Measurements from ENCODE around the gene SBF2. TPM values are rescaled to one million over a fixed set of nuclear protein-coding genes. Genes with fewer than 3 reads are reported as not detected.
A peak's percentile ranks its signal among the peaks of the same experiment; 100 is the strongest.

SBF2 gene
- total and polyA plus RNA-seq, 3 donors from 2014 or later, result 27.8 to 52.8 (median 48.7) TPM

DNA sequence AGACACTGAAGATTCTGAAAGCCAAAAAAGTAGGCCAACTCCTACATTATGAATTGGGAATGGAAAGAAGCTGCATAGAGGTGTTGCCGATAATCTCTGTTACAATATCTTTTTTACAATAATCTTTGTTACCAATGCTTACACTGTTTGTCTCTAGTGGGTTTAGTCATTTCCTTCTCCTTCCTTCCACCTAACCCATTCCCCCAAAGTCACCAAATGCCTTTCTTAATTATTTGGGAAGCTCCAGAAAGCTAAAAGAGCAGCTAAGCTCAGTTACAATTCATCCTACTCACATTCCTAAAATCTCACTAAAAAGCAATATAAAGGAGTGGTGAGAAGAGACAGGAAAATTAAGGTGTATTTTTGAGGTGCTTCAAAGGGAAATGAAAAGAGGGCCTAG lies 316.5 kb downstream of the SBF2 start:
- H3K4me1 ChIP-seq, result no peaks in the 10 kb centered on the region
- WGBS, 2 donors, result 59 to 69% methylated on average over 1 of the region's 1 CpG
- intact Hi-C loops (cut with DNase I; ENCODE audit: low total_unique reads), result loop anchor here (10.0 kb wide), 1 partner anchor 223 kb away; no protein-coding TSS in a partner anchor

DNA sequence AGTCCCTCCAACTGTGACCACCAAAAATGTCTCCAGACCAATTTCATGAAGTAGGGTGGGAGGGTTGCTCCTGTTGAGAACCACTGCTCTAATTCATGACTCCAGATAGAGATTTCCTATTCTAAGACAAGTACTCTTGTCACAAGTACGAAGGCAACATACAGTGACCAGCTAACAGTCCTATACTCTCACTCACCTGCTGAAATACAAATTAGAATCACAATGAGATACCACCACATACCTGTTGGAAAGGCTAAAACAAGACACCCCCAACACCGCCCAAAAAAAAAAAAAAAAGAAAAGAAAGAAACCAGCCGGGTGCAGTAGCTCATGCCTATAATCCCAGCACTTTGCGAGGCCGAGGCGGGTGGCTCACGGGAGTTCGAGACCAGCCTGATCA lies 319.6 kb downstream of the SBF2 start:
- Histone ChIP-seq H3K36me3 (ENCODE audit: low read depth, missing control alignments) (no peaks in the 10 kb centered on the region), H3K27me3 (no peaks in the 10 kb centered on the region), H3K27ac (no peak overlapping the region), H3K4me1 (no peaks in the 10 kb centered on the region), H3K4me3 (no peak overlapping the region), H3K9me3 (no peaks in the 10 kb centered on the region)
- 94% methylated on average over 8 of the region's 8 CpGs for WGBS, 2 donors
- TF ChIP-seq POLR2A (IDR thresholded peaks at IDR 0.05), result no peak
- TF ChIP-seq, protein P1, sequence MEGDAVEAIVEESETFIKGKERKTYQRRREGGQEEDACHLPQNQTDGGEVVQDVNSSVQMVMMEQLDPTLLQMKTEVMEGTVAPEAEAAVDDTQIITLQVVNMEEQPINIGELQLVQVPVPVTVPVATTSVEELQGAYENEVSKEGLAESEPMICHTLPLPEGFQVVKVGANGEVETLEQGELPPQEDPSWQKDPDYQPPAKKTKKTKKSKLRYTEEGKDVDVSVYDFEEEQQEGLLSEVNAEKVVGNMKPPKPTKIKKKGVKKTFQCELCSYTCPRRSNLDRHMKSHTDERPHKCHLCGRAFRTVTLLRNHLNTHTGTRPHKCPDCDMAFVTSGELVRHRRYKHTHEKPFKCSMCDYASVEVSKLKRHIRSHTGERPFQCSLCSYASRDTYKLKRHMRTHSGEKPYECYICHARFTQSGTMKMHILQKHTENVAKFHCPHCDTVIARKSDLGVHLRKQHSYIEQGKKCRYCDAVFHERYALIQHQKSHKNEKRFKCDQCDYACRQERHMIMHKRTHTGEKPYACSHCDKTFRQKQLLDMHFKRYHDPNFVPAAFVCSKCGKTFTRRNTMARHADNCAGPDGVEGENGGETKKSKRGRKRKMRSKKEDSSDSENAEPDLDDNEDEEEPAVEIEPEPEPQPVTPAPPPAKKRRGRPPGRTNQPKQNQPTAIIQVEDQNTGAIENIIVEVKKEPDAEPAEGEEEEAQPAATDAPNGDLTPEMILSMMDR (IDR thresholded peaks at IDR 0.05), result no peak
- no peak for DNase-seq
- intact Hi-C loops (cut with DNase I; ENCODE audit: low total_unique reads), result loop anchor here (10.0 kb wide), 1 partner anchor 220 kb away; no protein-coding TSS in a partner anchor

More for the DNA sequence above, 316.5 kb downstream of the SBF2 start:
- Histone ChIP-seq H3K4me3 (no peak overlapping the region), H3K27me3 (no peaks in the 10 kb centered on the region), H3K9me3 (no peaks in the 10 kb centered on the region), H3K27ac (no peak overlapping the region), H3K36me3 (ENCODE audit: low read depth, missing control alignments) (no peaks in the 10 kb centered on the region)
- no peak for DNase-seq
- TF ChIP-seq, protein P1 (IDR thresholded peaks at IDR 0.05), result no peak
- no peak for TF ChIP-seq POLR2A (IDR thresholded peaks at IDR 0.05)

DNA sequence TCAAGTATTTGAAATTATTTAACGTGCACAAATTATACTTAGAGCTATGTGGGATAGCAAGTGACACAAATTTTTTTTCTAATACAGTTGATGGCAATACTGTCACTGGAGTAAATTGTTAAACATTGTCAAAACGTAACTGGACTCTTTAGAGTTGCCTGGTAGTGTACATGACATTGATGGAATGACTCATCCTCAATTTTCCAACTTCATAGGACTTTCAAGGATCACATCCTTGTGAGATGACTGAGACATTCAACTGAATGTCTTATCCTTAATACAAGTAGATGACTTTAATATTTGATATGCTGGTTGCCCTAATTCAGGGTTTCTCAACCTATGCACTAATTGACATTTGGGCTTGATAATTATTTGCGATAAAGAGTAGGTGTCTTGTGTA lies 320.1 kb downstream of the SBF2 start:
- H3K4me1 ChIP-seq, result no peaks in the 10 kb centered on the region
- H3K36me3 ChIP-seq (ENCODE audit: low read depth, missing control alignments), result no peaks in the 10 kb centered on the region
- no peak for TF ChIP-seq POLR2A (IDR thresholded peaks at IDR 0.05)
- TF ChIP-seq, protein P1 (IDR thresholded peaks at IDR 0.05), result no peak
- 82 to 92% methylated on average over 3 of the region's 3 CpGs for WGBS, 2 donors
- no peaks in the 10 kb centered on the region for H3K27me3 ChIP-seq
- DNase-seq, result no peak
- intact Hi-C loops (cut with DNase I; ENCODE audit: low total_unique reads), result loop anchor here (10.0 kb wide), 1 partner anchor 219 kb away; no protein-coding TSS in a partner anchor
- no peak overlapping the region for H3K27ac ChIP-seq
- H3K4me3 ChIP-seq, result no peak overlapping the region
- no peaks in the 10 kb centered on the region for H3K9me3 ChIP-seq

DNA sequence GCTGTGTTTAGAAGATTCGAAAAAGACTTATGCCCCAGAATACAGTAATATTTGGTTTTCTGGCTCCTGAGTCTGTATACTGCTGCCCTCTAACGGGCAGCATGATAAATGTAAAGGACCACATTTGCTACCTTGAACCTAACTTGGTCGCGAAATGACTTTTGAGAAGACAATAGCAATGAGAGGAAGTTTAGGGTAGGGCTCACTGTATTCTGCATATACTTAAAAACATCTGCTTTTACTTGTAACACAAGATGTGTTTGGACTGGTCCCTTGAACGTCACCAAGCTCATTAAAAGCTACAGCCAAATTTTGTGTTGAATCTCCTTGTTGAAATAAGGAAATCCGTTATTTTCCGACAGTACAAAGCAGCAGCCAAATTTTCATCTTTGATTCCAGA lies 321.0 kb downstream of the SBF2 start:
- Histone ChIP-seq H3K4me3 (no peak overlapping the region), H3K9me3 (no peaks in the 10 kb centered on the region), H3K27ac (no peak overlapping the region), H3K4me1 (no peaks in the 10 kb centered on the region), H3K27me3 (no peaks in the 10 kb centered on the region), H3K36me3 (ENCODE audit: low read depth, missing control alignments) (no peaks in the 10 kb centered on the region)
- 42 to 44% methylated on average over 7 of the region's 7 CpGs for WGBS, 2 donors
- intact Hi-C loops (cut with DNase I; ENCODE audit: low total_unique reads), result loop anchor here (10.0 kb wide), 1 partner anchor 218 kb away; no protein-coding TSS in a partner anchor
- DNase-seq, result peak; percentile 37
- TF ChIP-seq, protein P1 (IDR thresholded peaks at IDR 0.05), result peak; percentile 29 to 60 (median 60)
- TF ChIP-seq POLR2A (IDR thresholded peaks at IDR 0.05), result no peak

DNA sequence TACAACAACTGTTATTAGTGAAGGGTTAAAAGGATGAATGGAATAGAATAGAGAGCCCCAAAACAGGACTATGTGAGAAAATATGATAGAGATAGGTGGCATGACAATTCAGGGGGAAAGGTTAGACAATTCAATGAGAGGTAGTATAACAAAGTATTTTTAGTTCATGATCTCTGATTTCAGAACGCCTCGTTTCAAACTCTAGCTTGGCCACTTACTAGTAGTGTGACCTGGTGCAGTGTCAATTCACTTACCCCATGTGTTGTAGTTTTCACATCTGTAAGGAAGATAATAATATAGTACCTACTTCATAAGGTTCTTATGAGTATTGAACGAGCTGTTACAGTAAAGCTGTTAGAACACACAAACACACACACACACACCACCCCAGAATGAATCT lies 322.1 kb downstream of the SBF2 start:
- no peak for DNase-seq
- WGBS, 2 donors, result 87 to 89% methylated on average over 3 of the region's 3 CpGs
- TF ChIP-seq POLR2A (IDR thresholded peaks at IDR 0.05), result no peak
- Histone ChIP-seq H3K27me3 (no peaks in the 10 kb centered on the region), H3K4me1 (no peaks in the 10 kb centered on the region), H3K27ac (no peak overlapping the region), H3K36me3 (ENCODE audit: low read depth, missing control alignments) (no peaks in the 10 kb centered on the region), H3K9me3 (no peaks in the 10 kb centered on the region), H3K4me3 (no peak overlapping the region)
- intact Hi-C loops (cut with DNase I; ENCODE audit: low total_unique reads), result loop anchor here (10.0 kb wide), 1 partner anchor 217 kb away; no protein-coding TSS in a partner anchor
